SU-DHL-6 (cell line): ENCODE results near the gene RHBDF2.

Source experiments
- H2AFZ ChIP-seq: fragments of 200-600 bp; sonication (generic); 2 replicates; pipeline ENCODE4 v1.6.1; 2014; ENCODE audit warnings: low read depth, mild to moderate bottlenecking, moderate library complexity, mixed read lengths, antibody characterized with exemption, low read length; ENCODE audit not compliant: severe bottlenecking
- H3F3A ChIP-seq: fragments of 200-600 bp; shearing (Covaris generic); 2 replicates; pipeline ENCODE4 v1.6.0; 2016; ENCODE audit warnings: antibody characterized with exemption, mild to moderate bottlenecking; ENCODE audit not compliant: insufficient read depth
- H3K27ac ChIP-seq: fragments of 200-600 bp; sonication (generic); 2 replicates; pipeline ENCODE4 v1.5.1; 2016; ENCODE audit warnings: low read depth, mild to moderate bottlenecking, low read length, moderate library complexity, mixed read lengths
- H3K27me3 ChIP-seq: fragments of 200-600 bp; sonication (generic), shearing (Covaris generic); 2 replicates; pipeline ENCODE4 v1.6.0; 2014; ENCODE audit warnings: mild to moderate bottlenecking, low read length
- H3K36me3 ChIP-seq: fragments of 200-600 bp; sonication (generic); 2 replicates; pipeline ENCODE4 v1.6.1; 2014; ENCODE audit warnings: mild to moderate bottlenecking, low read length, mixed read lengths
- H3K4me2 ChIP-seq: fragments of 300-600, 200-600 bp; shearing (Covaris generic), sonication (generic); 2 replicates; pipeline ENCODE4 v1.6.0; 2014; ENCODE audit warnings: low read length, low read depth, mild to moderate bottlenecking; ENCODE audit not compliant: poor library complexity, severe bottlenecking
- H3K4me3 ChIP-seq: fragments of 200-600 bp; sonication (generic); 2 replicates; pipeline ENCODE4 v1.5.1; 2014; ENCODE audit warnings: antibody characterized with exemption, low read length, mild to moderate bottlenecking, mixed read lengths; ENCODE audit not compliant: insufficient read depth, poor library complexity, severe bottlenecking
- H3K79me2 ChIP-seq: fragments of 200-600 bp; sonication (generic); 2 replicates; pipeline ENCODE4 v1.6.1; 2014; ENCODE audit warnings: mild to moderate bottlenecking, low read length, moderate library complexity; ENCODE audit not compliant: insufficient read depth
- H3K9ac ChIP-seq: fragments of 200-600 bp; sonication (generic); 2 replicates; pipeline ENCODE4 v1.7.0; 2014; ENCODE audit warnings: mild to moderate bottlenecking, low read length
- H3K9me2 ChIP-seq: fragments of 200-600 bp; sonication (generic); replicated peaks from 2 replicates; pipeline ENCODE4 v1.6.1; 2014; ENCODE audit warnings: low read length; ENCODE audit not compliant: insufficient read depth
- H3K9me3 ChIP-seq: fragments of 200-600 bp; sonication (generic); 2 replicates; pipeline ENCODE4 v1.6.1; 2014; ENCODE audit warnings: low read length, mixed read lengths; ENCODE audit not compliant: insufficient read depth
- H4K20me1 ChIP-seq: fragments of 200-600 bp; sonication (generic); 2 replicates; pipeline ENCODE4 v1.6.1; 2014; ENCODE audit warnings: low read depth, mild to moderate bottlenecking, antibody characterized with exemption, low read length, moderate library complexity, mixed read lengths
- CTCF ChIP-seq: fragments of 200-600 bp; sonication (generic); IDR thresholded peaks from one replicate; pipeline ENCODE4 v1.5.1; 2017; ENCODE audit warnings: antibody characterized with exemption, mild to moderate bottlenecking, low read length, moderate library complexity; ENCODE audit not compliant: insufficient read depth, poor library complexity, severe bottlenecking
- EZH2phosphoT487 ChIP-seq: fragments of 200-600 bp; sonication (generic), shearing (Covaris generic); conservative IDR thresholded peaks from 2 replicates; pipeline ENCODE4 v1.6.1; 2018; ENCODE audit warnings: mild to moderate bottlenecking, antibody characterized with exemption, low read length, moderate library complexity, mixed read lengths

The RHBDF2 gene

GRCh38 chr17:76422406-76422805 is 78.8 kb downstream of the RHBDF2 start:
- no peak overlapping the region for H3K4me2 ChIP-seq
- H3K4me3 ChIP-seq, result no peak overlapping the region
- H3K27ac ChIP-seq, result no peak overlapping the region
- H3K36me3 ChIP-seq, result no peaks in the 10 kb centered on the region
- no peaks in the 10 kb centered on the region for H3K9me2 ChIP-seq
- no peak overlapping the region for H2AFZ ChIP-seq
- H3K79me2 ChIP-seq, result no peaks in the 10 kb centered on the region
- TF ChIP-seq EZH2phosphoT487 (no peak), CTCF (no peak)
- H3K9ac ChIP-seq, result no peak overlapping the region
- H3F3A ChIP-seq, result peaks cover 5% of the 10 kb centered on the region
- no peaks in the 10 kb centered on the region for H3K27me3 ChIP-seq
- H4K20me1 ChIP-seq, result no peaks in the 10 kb centered on the region
- H3K9me3 ChIP-seq, result no peaks in the 10 kb centered on the region

GRCh38 chr17:76421044-76421407 is 80.2 kb downstream of the RHBDF2 start:
- H3K9me2 ChIP-seq, result no peaks in the 10 kb centered on the region
- no peaks in the 10 kb centered on the region for H3K27me3 ChIP-seq
- no peaks in the 10 kb centered on the region for H4K20me1 ChIP-seq
- H3K9ac ChIP-seq, result no peak overlapping the region
- no peak overlapping the region for H2AFZ ChIP-seq
- H3K4me3 ChIP-seq, result no peak overlapping the region
- H3F3A ChIP-seq, result no peaks in the 10 kb centered on the region
- no peaks in the 10 kb centered on the region for H3K9me3 ChIP-seq
- TF ChIP-seq EZH2phosphoT487 (no peak), CTCF (no peak)
- H3K79me2 ChIP-seq, result no peaks in the 10 kb centered on the region
- H3K27ac ChIP-seq, result no peak overlapping the region
- no peak overlapping the region for H3K4me2 ChIP-seq
- H3K36me3 ChIP-seq, result no peaks in the 10 kb centered on the region
